Thyroid gland (tissue), 4 donors: Measurements from ENCODE around the gene KDM2B. TPM values are rescaled to one million over a fixed set of nuclear protein-coding genes. Genes with fewer than 3 reads are reported as not detected.

Experiments used
- DNase-seq, 2 donors: peaks; one replicate each; pipeline ENCODE4 v3.0.0-alpha.2; 2019
- H3K27ac ChIP-seq, 3 donors: fragments of 200-600 bp; sonication (generic); 1 replicate in 2 of 3; 2 replicates in 1 of 3; pipeline ENCODE4 v1.5.1; 2016 to 2019; ENCODE audit warnings: mild to moderate bottlenecking in 1 of 3, moderate library complexity in 1 of 3
- H3K27me3 ChIP-seq: fragments of 200-600 bp; sonication (generic); one replicate; pipeline ENCODE4 v1.5.1; 2019
- H3K36me3 ChIP-seq, 2 donors: fragments of 200-600 bp; sonication (generic); one replicate each; pipeline ENCODE4 v1.5.1; 2016 to 2019
- H3K4me1 ChIP-seq, 2 donors: fragments of 200-600 bp; sonication (generic); one replicate each; pipeline ENCODE4 v1.5.1; 2017 to 2019
- H3K4me3 ChIP-seq, 3 donors: fragments of 200-600 bp; sonication (generic); replicated peaks in 1 of 3; 1 replicate in 2 of 3; 2 replicates in 1 of 3; pipeline ENCODE4 v1.5.1; 2016; ENCODE audit warnings: mild to moderate bottlenecking in 1 of 3
- H3K9me3 ChIP-seq: fragments of 200-600 bp; sonication (generic); one replicate; pipeline ENCODE4 v1.5.1; 2017
- POLR2A ChIP-seq, 2 donors: fragments of 450-650 bp; IDR thresholded peaks; one replicate each; pipeline ENCODE4 v1.6.1; 2017; ENCODE audit warnings: antibody characterized with exemption in 2 of 2, mild to moderate bottlenecking in 2 of 2, moderate library complexity in 1 of 2
- WGBS, 2 donors: methylation state at CpG; one replicate each; pipeline ENCODE4 v1.1.5; 2017; 5-methylcytosine and 5-hydroxymethylcytosine counted together
- intact Hi-C: fragments of 100-400 bp; cut with DNase I; formaldehyde crosslinking; loops from one replicate; pipeline ENCODE4 v1.15.1; 2023
- total RNA-seq, 4 donors: library from RNA; depleted of rRNA; stranded (reverse); fragments of >200 nt; gene quantifications; one replicate each; pipeline ENCODE4 v1.2.3, GENCODE V29; 2016
- TF ChIP-seq, protein P1 (sequence below), 6 experiments: fragments of 200-600 bp in 3 of 6; fragments of 450-650 bp in 3 of 6; sonication (generic) in 3 of 6; IDR thresholded peaks; one replicate each; pipeline ENCODE4 v1.5.1; 2016 to 2019; ENCODE audit warnings: antibody characterized with exemption in 6 of 6, mild to moderate bottlenecking in 2 of 6, inconsistent platforms in 1 of 6, moderate library complexity in 1 of 6

Gene KDM2B
- total RNA-seq, 4 donors from 2014 or later = 15.5 to 32.1 (median 21.2) TPM

DNA sequence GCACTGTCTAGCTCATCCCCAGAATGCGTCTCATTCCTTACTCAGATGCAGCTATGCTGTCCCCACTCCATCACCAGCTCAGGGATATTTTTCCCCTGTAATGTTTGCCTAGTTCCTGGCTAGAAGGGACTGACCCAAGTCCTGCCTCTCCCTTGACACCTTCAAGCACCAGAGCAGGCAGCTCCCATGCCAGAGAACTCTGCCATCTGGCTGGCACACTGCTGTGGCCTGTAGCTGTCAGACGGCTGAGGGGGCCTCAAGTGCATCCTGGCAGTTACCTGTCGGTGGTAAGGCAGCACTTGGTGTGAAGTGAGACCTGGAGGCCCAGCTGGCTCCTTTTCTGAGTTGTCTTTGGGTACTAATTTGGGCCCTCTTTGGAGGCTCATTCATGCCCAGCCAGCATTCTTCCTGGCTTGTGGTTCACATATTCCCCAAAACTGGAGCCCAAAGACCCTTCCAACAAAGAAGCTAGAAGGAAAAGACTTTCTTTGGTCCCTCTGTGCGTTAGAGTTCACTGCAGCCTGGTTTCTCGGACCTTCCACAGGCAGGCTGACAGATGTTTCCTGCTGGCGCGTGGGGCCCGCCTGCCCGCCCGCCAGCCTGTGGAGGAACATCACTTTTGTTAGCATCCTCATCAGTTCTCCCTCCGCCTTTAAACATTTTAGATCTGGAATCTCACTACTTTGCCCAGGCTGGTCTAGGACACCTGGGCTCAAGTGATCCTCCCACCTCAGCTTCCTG is 147.9 kb downstream of the KDM2B start:
- Histone ChIP-seq H3K27ac (no peak overlapping the region), H3K9me3 (no peaks in the 10 kb centered on the region), H3K4me1 (no peaks in the 10 kb centered on the region), H3K27me3 (no peaks in the 10 kb centered on the region), H3K36me3 (peaks cover 23 to 32% of the 10 kb centered on the region in 2 donors), H3K4me3 (no peak overlapping the region)
- no peak for TF ChIP-seq POLR2A (IDR thresholded peaks at IDR 0.05)
- TF ChIP-seq, protein P1, sequence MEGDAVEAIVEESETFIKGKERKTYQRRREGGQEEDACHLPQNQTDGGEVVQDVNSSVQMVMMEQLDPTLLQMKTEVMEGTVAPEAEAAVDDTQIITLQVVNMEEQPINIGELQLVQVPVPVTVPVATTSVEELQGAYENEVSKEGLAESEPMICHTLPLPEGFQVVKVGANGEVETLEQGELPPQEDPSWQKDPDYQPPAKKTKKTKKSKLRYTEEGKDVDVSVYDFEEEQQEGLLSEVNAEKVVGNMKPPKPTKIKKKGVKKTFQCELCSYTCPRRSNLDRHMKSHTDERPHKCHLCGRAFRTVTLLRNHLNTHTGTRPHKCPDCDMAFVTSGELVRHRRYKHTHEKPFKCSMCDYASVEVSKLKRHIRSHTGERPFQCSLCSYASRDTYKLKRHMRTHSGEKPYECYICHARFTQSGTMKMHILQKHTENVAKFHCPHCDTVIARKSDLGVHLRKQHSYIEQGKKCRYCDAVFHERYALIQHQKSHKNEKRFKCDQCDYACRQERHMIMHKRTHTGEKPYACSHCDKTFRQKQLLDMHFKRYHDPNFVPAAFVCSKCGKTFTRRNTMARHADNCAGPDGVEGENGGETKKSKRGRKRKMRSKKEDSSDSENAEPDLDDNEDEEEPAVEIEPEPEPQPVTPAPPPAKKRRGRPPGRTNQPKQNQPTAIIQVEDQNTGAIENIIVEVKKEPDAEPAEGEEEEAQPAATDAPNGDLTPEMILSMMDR (IDR thresholded peaks at IDR 0.05) = no peak
- 89 to 96% methylated on average over 10 to 11 of the region's 11 CpGs for WGBS, 2 donors
- no peak for DNase-seq
- intact Hi-C loops = no loop called here

DNA sequence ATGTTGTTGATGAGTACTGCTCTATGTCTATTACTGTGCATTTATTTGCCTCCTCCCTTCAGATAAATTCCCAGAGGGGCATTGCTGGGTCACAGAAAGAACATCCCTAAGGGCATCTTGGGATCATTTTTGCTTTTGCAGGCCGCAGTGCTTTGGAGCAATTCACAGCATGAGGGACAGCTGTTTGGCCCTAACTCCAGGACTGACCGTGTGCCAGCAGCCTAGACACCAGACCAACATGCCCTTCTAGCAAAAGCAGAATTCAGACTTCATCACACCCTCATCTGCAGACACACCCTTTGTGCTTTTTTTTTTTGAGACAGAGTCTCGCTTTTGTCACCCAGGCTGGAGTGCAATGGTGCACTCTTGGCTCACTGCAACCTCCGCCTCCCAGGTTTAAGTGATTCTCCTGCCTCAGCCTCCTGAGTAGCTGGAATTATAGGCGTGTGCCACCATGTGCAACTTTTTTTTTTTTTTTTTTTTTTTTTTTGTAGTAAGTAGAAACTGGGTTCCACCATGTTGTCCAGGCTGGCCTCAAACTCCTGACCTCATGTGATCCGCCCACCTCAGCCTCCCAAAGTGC is 149.9 kb downstream of the KDM2B start:
- Histone ChIP-seq H3K4me1 (no peaks in the 10 kb centered on the region), H3K36me3 (peaks cover 29 to 36% of the 10 kb centered on the region in 2 donors), H3K9me3 (no peaks in the 10 kb centered on the region), H3K27me3 (no peaks in the 10 kb centered on the region), H3K27ac (no peak overlapping the region), H3K4me3 (no peak overlapping the region)
- WGBS, 2 donors = 91 to 95% methylated on average over 6 of the region's 6 CpGs
- DNase-seq = no peak
- TF ChIP-seq POLR2A (IDR thresholded peaks at IDR 0.05) = no peak
- TF ChIP-seq, protein P1 (IDR thresholded peaks at IDR 0.05) = no peak
- intact Hi-C loops = no loop called here

DNA sequence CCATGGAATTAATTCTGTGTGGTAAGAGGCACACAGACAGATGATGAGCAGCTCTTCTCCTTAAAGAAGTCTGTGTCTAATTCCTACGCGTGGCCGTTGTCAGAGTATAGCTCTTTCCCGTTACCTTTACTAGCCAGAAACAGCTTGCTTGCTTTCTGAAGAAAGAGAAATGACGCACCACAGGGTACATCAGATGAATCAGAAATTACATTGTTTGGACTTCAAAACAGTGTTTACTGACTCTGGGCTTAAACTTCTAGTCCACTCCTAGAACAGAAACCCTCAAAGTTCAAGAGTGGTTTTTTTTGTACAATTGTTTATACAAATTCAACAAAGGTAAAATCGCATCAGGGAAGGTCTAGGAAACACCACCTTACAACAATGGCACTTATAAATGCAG is 151.9 kb downstream of the KDM2B start:
- Histone ChIP-seq H3K27me3 (no peaks in the 10 kb centered on the region), H3K4me1 (no peaks in the 10 kb centered on the region), H3K36me3 (peaks cover 29 to 50% of the 10 kb centered on the region in 2 donors), H3K4me3 (no peak overlapping the region), H3K27ac (no peak overlapping the region), H3K9me3 (no peaks in the 10 kb centered on the region)
- WGBS, 2 donors = 79 to 84% methylated on average over 6 of the region's 6 CpGs
- no peak for DNase-seq
- TF ChIP-seq, protein P1 (IDR thresholded peaks at IDR 0.05) = no peak
- TF ChIP-seq POLR2A (IDR thresholded peaks at IDR 0.05) = no peak
- intact Hi-C loops = no loop called here

DNA sequence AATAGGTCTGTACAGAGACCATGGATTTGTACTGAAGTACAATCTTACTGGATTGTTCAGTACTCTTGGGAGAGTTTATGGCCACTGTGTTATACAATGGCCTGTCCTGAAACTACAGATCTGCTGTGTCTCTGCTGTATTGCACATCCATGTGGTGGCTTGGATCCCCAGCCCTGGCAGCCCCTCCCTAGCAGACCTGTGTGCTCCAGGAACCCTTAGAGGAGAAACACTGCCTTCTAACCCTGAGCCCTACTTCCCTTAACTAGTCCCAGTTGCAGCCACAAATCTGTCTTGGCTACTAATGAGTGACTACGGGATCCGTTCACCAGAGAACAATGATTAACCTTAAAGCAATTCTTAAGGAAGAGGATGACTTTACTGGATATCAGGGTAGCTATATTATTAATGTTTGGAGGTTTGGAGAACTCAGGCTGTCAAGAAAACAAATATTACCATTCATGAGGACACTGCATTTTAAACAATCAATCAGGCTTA is 153.2 kb downstream of the KDM2B start:
- TF ChIP-seq, protein P1 (IDR thresholded peaks at IDR 0.05) = no peak
- no peak for TF ChIP-seq POLR2A (IDR thresholded peaks at IDR 0.05)
- Histone ChIP-seq H3K36me3 (peaks cover 40 to 53% of the 10 kb centered on the region in 2 donors), H3K27me3 (no peaks in the 10 kb centered on the region), H3K4me1 (no peaks in the 10 kb centered on the region), H3K4me3 (no peak overlapping the region), H3K27ac (no peak overlapping the region), H3K9me3 (no peaks in the 10 kb centered on the region)
- intact Hi-C loops = no loop called here
- no peak for DNase-seq
- WGBS, 2 donors = 95 to 100% methylated on average over 2 of the region's 2 CpGs

DNA sequence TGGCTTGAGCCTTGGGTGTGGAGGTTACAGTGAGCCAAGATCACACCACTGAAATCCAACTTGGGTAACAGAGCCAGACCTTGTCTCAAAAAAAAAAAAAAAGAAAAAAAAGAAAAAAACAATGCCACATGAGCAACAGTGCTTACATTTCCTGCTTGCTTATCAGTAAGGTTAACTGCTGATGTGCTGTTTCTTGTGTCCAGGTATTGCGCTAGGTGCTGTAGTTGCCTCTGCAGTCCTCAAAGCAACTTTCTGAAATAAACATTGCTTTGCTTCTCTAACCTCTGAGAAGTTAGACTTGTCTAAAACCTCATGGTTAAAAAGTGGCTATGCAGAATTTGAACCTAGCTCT is 156.2 kb downstream of the KDM2B start:
- TF ChIP-seq POLR2A (IDR thresholded peaks at IDR 0.05) = no peak
- TF ChIP-seq, protein P1 (IDR thresholded peaks at IDR 0.05) = no peak
- Histone ChIP-seq H3K9me3 (no peaks in the 10 kb centered on the region), H3K4me3 (no peak overlapping the region), H3K36me3 (peaks cover 31 to 47% of the 10 kb centered on the region in 2 donors), H3K27ac (no peak overlapping the region), H3K4me1 (no peaks in the 10 kb centered on the region), H3K27me3 (no peaks in the 10 kb centered on the region)
- WGBS, 2 donors = 91 to 96% methylated on average over 1 of the region's 1 CpG
- no peak for DNase-seq
- intact Hi-C loops = no loop called here
